Peyer's patch (tissue), 4 donors: ENCODE measurements around the gene RAPGEF1. TPM values are rescaled to one million over a fixed set of nuclear protein-coding genes. Genes with fewer than 3 reads are reported as not detected.

Experiments
- DNase-seq, 3 donors: peaks; one replicate each; pipeline ENCODE4 v3.0.0-alpha.2; 2017 to 2019
- H3K27ac ChIP-seq, 4 donors: fragments of 200-600 bp; sonication (generic); one replicate each; pipeline ENCODE4 v1.5.1; 2016 to 2019
- H3K27me3 ChIP-seq, 2 donors: fragments of 200-600 bp; sonication (generic); one replicate each; pipeline ENCODE4 v1.5.1; 2019
- H3K36me3 ChIP-seq, 3 donors: fragments of 200-600 bp; sonication (generic); one replicate each; pipeline ENCODE4 v1.5.1; 2016 to 2019
- H3K4me1 ChIP-seq, 4 donors: fragments of 200-600 bp; sonication (generic); one replicate each; pipeline ENCODE4 v1.5.1; 2016 to 2019
- H3K4me3 ChIP-seq, 4 donors: fragments of 200-600 bp; sonication (generic); 1 replicate in 3 of 4; 2 replicates in 1 of 4; pipeline ENCODE4 v1.5.1; 2016 to 2019; ENCODE audit warnings: mild to moderate bottlenecking in 1 of 4
- H3K9me3 ChIP-seq, 4 donors: fragments of 200-600 bp; sonication (generic); one replicate each; pipeline ENCODE4 v1.5.1; 2016 to 2019; ENCODE audit warnings: mild to moderate bottlenecking in 1 of 4
- POLR2A ChIP-seq, 2 donors: fragments of 450-650 bp; IDR thresholded peaks; one replicate each; pipeline ENCODE4 v1.5.1; 2017; ENCODE audit warnings: antibody characterized with exemption in 2 of 2, mild to moderate bottlenecking in 2 of 2, moderate library complexity in 2 of 2
- small RNA-seq, 2 donors: library from RNA; depleted of rRNA; stranded (forward); fragments of <200 nt; gene quantifications; one replicate each; pipeline ENCODE3, GENCODE V24; 2016
- total RNA-seq, 4 donors: library from RNA; depleted of rRNA; stranded (reverse); fragments of >200 nt; gene quantifications; one replicate each; pipeline ENCODE4 v1.1.0, GENCODE V29; 2016
- TF ChIP-seq, protein P1 (sequence below), 6 experiments: fragments of 450-650 bp in 4 of 6; fragments of 200-600 bp in 2 of 6; sonication (generic) in 1 of 6; IDR thresholded peaks; one replicate each; pipeline ENCODE4 v1.5.1; 2017 to 2019; ENCODE audit warnings: antibody characterized with exemption in 6 of 6, mild to moderate bottlenecking in 3 of 6, moderate library complexity in 1 of 6

RAPGEF1 gene
- total RNA-seq, 4 donors from 2014 or later, result 51.7 to 182 (median 70.7) TPM

DNA sequence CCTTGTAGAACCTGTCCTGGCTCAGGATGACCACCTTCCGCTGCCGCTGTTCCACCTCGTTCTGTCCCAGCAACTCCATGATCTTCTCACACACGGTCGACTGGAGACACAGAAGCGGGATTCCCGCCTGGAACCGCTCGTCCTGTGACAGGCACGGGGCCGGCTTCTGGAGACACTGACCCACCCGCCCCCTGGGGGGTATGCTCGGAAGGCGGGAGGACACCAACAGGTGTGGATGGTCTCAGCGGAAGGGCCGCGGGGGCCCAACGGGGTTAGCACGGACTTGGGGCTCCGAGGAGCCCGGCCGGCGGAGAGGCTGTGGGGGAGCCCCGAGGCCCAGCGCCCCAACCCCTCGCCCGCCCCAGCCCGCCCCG, 209.3 kb downstream of the RAPGEF1 start:
- Histone ChIP-seq H3K9me3 (no peaks in the 10 kb centered on the region), H3K27me3 (no peaks in the 10 kb centered on the region), H3K27ac (peak overlapping the region; percentile 71 to 89 (median 77)), H3K4me3 (peak overlapping the region; percentile 67 to 100 (median 86)), H3K4me1 (peaks cover 0 to 14% (median 8%) of the 10 kb centered on the region in 4 donors), H3K36me3 (peaks cover 0 to 42% (median 0%) of the 10 kb centered on the region in 3 donors)
- DNase-seq, result peak; percentile 27 to 63 (median 58)
- TF ChIP-seq, protein P1, sequence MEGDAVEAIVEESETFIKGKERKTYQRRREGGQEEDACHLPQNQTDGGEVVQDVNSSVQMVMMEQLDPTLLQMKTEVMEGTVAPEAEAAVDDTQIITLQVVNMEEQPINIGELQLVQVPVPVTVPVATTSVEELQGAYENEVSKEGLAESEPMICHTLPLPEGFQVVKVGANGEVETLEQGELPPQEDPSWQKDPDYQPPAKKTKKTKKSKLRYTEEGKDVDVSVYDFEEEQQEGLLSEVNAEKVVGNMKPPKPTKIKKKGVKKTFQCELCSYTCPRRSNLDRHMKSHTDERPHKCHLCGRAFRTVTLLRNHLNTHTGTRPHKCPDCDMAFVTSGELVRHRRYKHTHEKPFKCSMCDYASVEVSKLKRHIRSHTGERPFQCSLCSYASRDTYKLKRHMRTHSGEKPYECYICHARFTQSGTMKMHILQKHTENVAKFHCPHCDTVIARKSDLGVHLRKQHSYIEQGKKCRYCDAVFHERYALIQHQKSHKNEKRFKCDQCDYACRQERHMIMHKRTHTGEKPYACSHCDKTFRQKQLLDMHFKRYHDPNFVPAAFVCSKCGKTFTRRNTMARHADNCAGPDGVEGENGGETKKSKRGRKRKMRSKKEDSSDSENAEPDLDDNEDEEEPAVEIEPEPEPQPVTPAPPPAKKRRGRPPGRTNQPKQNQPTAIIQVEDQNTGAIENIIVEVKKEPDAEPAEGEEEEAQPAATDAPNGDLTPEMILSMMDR (IDR thresholded peaks at IDR 0.05), result peak in 3 of 6 experiments; percentile 9 to 20 (median 12)
- TF ChIP-seq POLR2A (IDR thresholded peaks at IDR 0.05), result no peak

DNA sequence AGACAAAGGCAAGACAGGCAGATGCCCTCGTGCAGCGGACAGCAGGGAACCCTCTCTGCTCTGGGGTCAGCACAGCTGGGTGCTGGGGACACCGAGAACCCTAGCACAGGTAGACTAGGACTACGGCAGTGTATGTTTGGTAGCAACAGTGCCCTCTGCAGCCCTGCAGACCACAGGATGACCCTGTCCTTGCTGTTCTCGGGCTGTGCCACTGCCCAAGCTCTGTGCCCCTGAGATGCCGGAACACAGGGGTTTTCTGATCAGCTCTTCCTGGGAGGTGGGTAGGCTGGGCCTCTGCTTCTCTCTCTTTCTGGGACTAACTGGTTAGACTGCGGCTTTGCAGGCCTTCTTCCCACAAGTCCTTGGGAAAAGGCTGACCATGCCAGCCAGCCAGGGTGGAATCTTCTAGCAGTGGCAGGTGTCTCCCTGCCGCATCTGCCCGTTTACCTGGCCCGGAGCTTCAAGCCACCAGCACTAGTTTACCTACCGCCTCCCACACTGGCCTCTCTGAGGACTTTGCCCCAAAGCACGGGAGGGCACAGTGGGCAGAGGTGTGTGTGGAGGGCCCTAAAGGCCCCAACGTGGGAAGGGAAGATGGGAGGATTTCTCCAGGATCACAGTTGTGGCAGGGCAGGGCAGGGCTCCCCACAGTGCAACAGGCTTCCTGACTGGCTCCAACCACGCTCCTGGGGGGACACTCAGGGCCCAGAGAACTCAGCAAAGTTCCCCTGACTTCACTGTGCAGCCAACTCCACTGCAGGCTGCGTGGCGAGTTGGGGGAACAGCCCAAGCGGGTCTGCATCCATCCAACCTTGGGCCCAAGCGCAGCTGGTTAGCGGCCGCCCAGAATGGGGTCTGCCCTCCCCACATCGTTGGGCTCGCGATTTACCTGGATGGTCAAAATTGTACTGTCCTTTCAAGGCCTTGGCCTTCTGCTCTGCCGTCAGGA, 210.0 kb downstream of the RAPGEF1 start:
- Histone ChIP-seq H3K27ac (peak overlapping the region; percentile 71 to 89 (median 77)), H3K36me3 (peaks cover 0 to 49% (median 0%) of the 10 kb centered on the region in 3 donors), H3K9me3 (no peaks in the 10 kb centered on the region), H3K27me3 (no peaks in the 10 kb centered on the region), H3K4me1 (peaks cover 0 to 14% (median 8%) of the 10 kb centered on the region in 4 donors), H3K4me3 (peak overlapping the region; percentile 67 to 100 (median 86))
- TF ChIP-seq, protein P1 (IDR thresholded peaks at IDR 0.05), result no peak
- TF ChIP-seq POLR2A (IDR thresholded peaks at IDR 0.05), result no peak
- no peak for DNase-seq

DNA sequence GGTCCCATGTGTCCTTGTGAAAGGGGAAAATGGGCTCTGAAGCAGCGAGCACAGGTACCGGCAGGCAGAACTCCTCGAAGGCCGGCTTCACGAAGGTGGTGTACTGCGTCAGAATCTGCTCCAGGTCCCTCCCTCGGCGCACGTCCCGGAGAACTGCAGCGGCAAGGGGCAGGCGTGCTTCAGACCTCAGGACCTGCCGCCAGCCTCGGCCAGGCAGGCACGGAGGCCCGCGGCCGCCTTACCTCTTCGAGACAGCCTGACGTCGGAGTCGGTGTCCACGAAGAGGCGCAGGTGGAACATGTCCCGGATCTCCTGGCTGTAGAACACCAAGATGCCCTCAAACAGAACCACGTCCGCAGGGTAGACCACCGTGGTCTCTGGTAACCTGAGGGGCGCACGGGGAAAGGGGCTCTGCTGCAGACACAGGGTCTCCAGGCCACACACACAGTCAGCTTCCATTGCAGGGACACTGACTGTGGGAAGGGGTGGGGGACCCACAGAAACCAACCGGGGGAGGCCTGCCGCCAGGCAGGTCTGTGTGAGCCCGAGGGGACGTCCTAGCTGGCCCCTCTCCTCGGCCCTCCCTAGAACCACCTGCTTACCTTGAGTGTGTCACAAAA, 210.9 kb downstream of the RAPGEF1 start:
- no peak for DNase-seq
- Histone ChIP-seq H3K9me3 (no peaks in the 10 kb centered on the region), H3K4me3 (no peak overlapping the region), H3K27me3 (no peaks in the 10 kb centered on the region), H3K36me3 (peaks cover 0 to 58% (median 0%) of the 10 kb centered on the region in 3 donors), H3K4me1 (peaks cover 0 to 14% (median 8%) of the 10 kb centered on the region in 4 donors), H3K27ac (no peak overlapping the region)
- TF ChIP-seq, protein P1 (IDR thresholded peaks at IDR 0.05), result no peak
- no peak for TF ChIP-seq POLR2A (IDR thresholded peaks at IDR 0.05)

DNA sequence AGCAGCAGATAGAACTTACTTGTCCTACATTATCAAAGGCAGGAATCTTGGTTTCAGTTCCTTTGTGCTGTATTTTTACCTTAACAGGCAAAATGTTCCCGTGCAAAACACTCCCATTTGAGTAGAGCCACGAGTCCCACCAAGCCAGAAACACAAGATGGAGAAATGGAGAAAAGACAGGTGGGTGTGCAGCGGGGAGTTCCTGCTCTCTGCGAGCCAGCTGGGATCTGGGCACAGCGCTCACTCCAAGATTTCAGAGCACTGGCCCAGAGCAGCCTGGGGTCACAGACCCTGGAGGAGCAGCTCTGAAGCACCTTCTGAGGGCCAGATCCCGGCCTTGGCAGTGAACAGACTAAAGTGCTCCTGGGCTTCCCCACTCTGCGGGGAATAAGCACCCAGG, 211.7 kb downstream of the RAPGEF1 start:
- no peaks in the 10 kb centered on the region for H3K27me3 ChIP-seq
- no peak for DNase-seq
- peaks cover 0 to 14% (median 8%) of the 10 kb centered on the region in 4 donors for H3K4me1 ChIP-seq
- peaks cover 0 to 66% (median 0%) of the 10 kb centered on the region in 3 donors for H3K36me3 ChIP-seq
- H3K27ac ChIP-seq, result no peak overlapping the region
- H3K9me3 ChIP-seq, result no peaks in the 10 kb centered on the region
- TF ChIP-seq, protein P1 (IDR thresholded peaks at IDR 0.05), result no peak
- no peak overlapping the region for H3K4me3 ChIP-seq

Small RNAs within 50 kb of the gene (small RNA-seq; reads per million reads assigned to genes)
- gene EIF4A1P3, result 0 reads per million in 2 donors
- 0 reads per million in 2 donors for gene RF00272
- gene RN7SL328P, result 0 reads per million in 2 donors

Other genes starting within 250 kb of the RAPGEF1 start
- gene POMT1, start 237.2 kb downstream of the RAPGEF1 start, total RNA-seq, result 10 to 100 TPM; 37.1 to 94.8 (median 46.1) TPM
- 10 to 100 TPM; 20.6 to 37.2 (median 31.1) TPM for gene UCK1, start 208.8 kb downstream of the RAPGEF1 start, total RNA-seq
- gene PRRT1B, start 194.6 kb downstream of the RAPGEF1 start, total RNA-seq, result 1 to 10 TPM in 1 of 4 donors, under 1 TPM in 1, not detected in 2; 0.94 to 3.9 TPM